CD1c-positive myeloid dendritic cell (primary cell): Measurements from ENCODE around the gene QPRT.
"Not testable (repeated sequence)": the region's sequence is repeated elsewhere in the genome, so short reads cannot be mapped to it uniquely, and the experiment has no call there.

Experiments used
- DNase-seq: peaks from one replicate; pipeline ENCODE4 v3.0.0-alpha.2; 2016; ENCODE audit errors: extremely low spot score

QPRT gene

GRCh38 chr16:29719063-29719462, 40.1 kb downstream of the QPRT start:
- no peak for DNase-seq

- DNase-seq: no peak
These were observed 41.7 kb downstream of the QPRT start for GRCh38 chr16:29720703-29721102.

- peak; percentile 67 for DNase-seq
These were observed 42.3 kb downstream of the QPRT start for GRCh38 chr16:29721167-29721879.

GRCh38 chr16:29726845-29727377, 47.9 kb downstream of the QPRT start:
- no peak for DNase-seq

- DNase-seq: no peak
These were observed 48.5 kb downstream of the QPRT start for GRCh38 chr16:29727452-29727851.

GRCh38 chr16:29729116-29729521, 50.1 kb downstream of the QPRT start:
- DNase-seq: peak; percentile 32

- no peak for DNase-seq
These were observed 51.7 kb downstream of the QPRT start for GRCh38 chr16:29730649-29731048.

- DNase-seq: peak; percentile 19
These were observed 53.0 kb downstream of the QPRT start for GRCh38 chr16:29731768-29732601.

- peak; percentile 55 for DNase-seq
These were observed 55.8 kb downstream of the QPRT start for GRCh38 chr16:29734786-29735185.

- DNase-seq: no peak
These were observed 57.1 kb downstream of the QPRT start for GRCh38 chr16:29736112-29736511.

- DNase-seq: peak; percentile 71
These were observed 57.8 kb downstream of the QPRT start for GRCh38 chr16:29736764-29737163.

GRCh38 chr16:29737713-29738112, 58.7 kb downstream of the QPRT start:
- no peak for DNase-seq

GRCh38 chr16:29738514-29738913, 59.5 kb downstream of the QPRT start:
- peak; percentile 75 for DNase-seq

- not testable (repeated sequence) for DNase-seq
These were observed 61.1 kb downstream of the QPRT start for GRCh38 chr16:29739927-29740629.

- not testable (repeated sequence) for DNase-seq
These were observed 61.6 kb downstream of the QPRT start for GRCh38 chr16:29740630-29741015.

- no peak for DNase-seq
These were observed 63.8 kb downstream of the QPRT start for GRCh38 chr16:29742683-29743275.

- DNase-seq: no peak
These were observed 64.5 kb downstream of the QPRT start for GRCh38 chr16:29743475-29743826.

- DNase-seq: no peak
These were observed 65.0 kb downstream of the QPRT start for GRCh38 chr16:29743827-29744531.

GRCh38 chr16:29744541-29745101, 65.6 kb downstream of the QPRT start:
- no peak for DNase-seq

GRCh38 chr16:29745121-29745852, 66.3 kb downstream of the QPRT start:
- DNase-seq: peak; percentile 85
